Pancreas (tissue), 10 donors: ENCODE measurements around the gene FNIP2. TPM values are rescaled to one million over a fixed set of nuclear protein-coding genes. Genes with fewer than 3 reads are reported as not detected.

Source experiments
- ATAC-seq, 4 donors: fragments of 200-7000 bp; cut with Tn5 transposase; one replicate each; pipeline versions ENCODE4 v1.8.0 to v1.9.1; 2020; ENCODE audit warnings: mild to moderate bottlenecking in 4 of 4, moderate library complexity in 4 of 4
- DNase-seq, 6 donors: peaks; one replicate each; pipeline ENCODE4 v3.0.0-alpha.2; 2020
- FAIRE-seq: peaks from 2 replicates; lab custom pipeline; 2012; peaks lifted over from hg19 to GRCh38; lab: Jason Lieb, UNC
- H3K27ac ChIP-seq, 4 donors: fragments of 200-600 bp; sonication (generic); 1 replicate in 3 of 4; 2 replicates in 1 of 4; pipeline versions ENCODE4 v1.5.0 to v1.8.0; 2020
- H3K27me3 ChIP-seq, 4 donors: fragments of 200-600 bp; one replicate each; pipeline ENCODE4 v1.8.0; 2021
- H3K36me3 ChIP-seq, 3 donors: fragments of 200-600 bp; sonication (generic) in 1 of 3; one replicate each; pipeline versions ENCODE4 v1.5.0 to v1.8.0; 2020 to 2021
- H3K4me1 ChIP-seq, 3 donors: fragments of 200-600 bp; one replicate each; pipeline ENCODE4 v1.8.0; 2021
- H3K4me3 ChIP-seq, 4 donors: fragments of 200-600 bp; sonication (generic) in 2 of 4; one replicate each; pipeline versions ENCODE4 v1.5.0 to v1.8.0; 2020 to 2021
- H3K9me3 ChIP-seq, 4 donors: fragments of 200-600 bp; one replicate each; pipeline ENCODE4 v1.8.0; 2021
- WGBS, 2 donors: extraction: QIAGEN DNeasy Blood & Tissue Kit; methylation state at CpG; one replicate each; pipeline ENCODE4 v1.1.7; 2013; 5-methylcytosine and 5-hydroxymethylcytosine counted together
- intact Hi-C, 3 donors: fragments of 100-400 bp; cut with DNase I; formaldehyde crosslinking; loops; one replicate each; pipeline versions ENCODE4 v1.11.1 to v1.14.2; 2022
- polyA plus RNA-seq, 2 donors: library from polyadenylated mRNA; stranded (reverse); fragments of 200-250 nt; gene quantifications; one replicate each; pipeline ENCODE4 v1.2.3, GENCODE V29; 2013
- total RNA-seq, 6 donors: library from RNA; stranded (reverse); fragmentation: NEBNext Ultra II Directional in 4 of 6; extraction: Animal tissue kit (Norgen Biotek cat#: 25700) in 4 of 6; gene quantifications; one replicate each; pipeline versions ENCODE4 v1.2.1 to v1.2.4, GENCODE V29; 2021 to 2023
- TF ChIP-seq, protein P1 (sequence below), 4 donors: fragments of 200-600 bp; sonication (generic) in 3 of 4; IDR thresholded peaks; one replicate each; pipeline versions ENCODE4 v1.5.0 to v1.8.0; 2021; ENCODE audit warnings: antibody characterized with exemption in 4 of 4
- donor health status: healthy with polysubstance abuse.
- donor health status: DM: no; HTN: no; CAD: no; lungs with moderate emphysema.
- donor health status: DM: no; HTN: no; CAD: no.
- donor health status: control.
- donor health status: control.
- donor health status: Bipolar disorder and iron deficiency.
- donor health status: DM: yes; HTN: yes; CAD: no.
- donor health status: DM: no; HTN: no; CAD: no.
- donor health status: DM: no; HTN: no; CAD: no.
- donor health status: DM: yes; HTN: yes; CAD: no.

Gene FNIP2
- total and polyA plus RNA-seq, 8 donors, result 5.4 to 28.2 (median 15.9) TPM

DNA sequence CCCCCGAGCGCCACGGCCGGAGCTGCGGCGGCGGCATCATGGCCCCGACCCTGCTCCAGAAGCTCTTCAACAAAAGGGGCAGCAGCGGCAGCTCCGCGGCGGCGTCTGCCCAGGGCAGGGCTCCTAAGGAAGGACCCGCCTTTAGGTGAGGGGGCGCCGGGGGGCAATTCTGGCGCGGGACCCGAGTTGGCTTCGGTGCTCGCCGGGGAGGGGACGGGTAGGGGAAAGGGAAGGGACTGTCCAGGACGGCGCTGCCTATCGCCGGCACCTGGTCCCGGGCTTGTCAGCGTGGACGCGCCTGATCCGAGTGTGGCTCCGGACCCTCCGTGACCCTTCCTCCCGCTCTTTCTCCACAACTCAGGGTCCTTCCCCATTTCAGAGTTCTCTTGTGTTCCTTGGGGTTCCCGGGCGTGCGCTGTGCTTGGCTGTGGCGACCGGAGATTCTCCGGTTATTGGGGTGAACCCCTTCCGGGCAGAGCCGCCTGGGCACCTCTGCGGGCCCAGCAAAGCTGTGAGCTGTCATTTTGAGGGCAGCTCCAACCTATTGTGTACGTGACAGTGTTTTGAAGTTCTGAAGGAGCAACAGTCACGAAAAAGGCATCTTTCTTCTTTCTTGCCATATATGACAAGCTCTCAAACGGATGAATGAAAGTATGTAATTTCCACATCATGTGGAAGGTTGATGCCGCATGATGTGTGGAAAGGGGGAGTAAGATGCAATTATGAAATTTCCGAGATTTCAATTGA lies 522 bp downstream of the FNIP2 start:
- peak overlapping the region; percentile 57 to 91 (median 74) for H3K27ac ChIP-seq
- H3K4me1 ChIP-seq, result peaks cover 19 to 24% (median 21%) of the 10 kb centered on the region in 3 donors
- no peaks in the 10 kb centered on the region for H3K36me3 ChIP-seq
- H3K9me3 ChIP-seq, result no peaks in the 10 kb centered on the region
- H3K4me3 ChIP-seq, result peak overlapping the region; percentile 79 to 86 (median 80)
- TF ChIP-seq, protein P1, sequence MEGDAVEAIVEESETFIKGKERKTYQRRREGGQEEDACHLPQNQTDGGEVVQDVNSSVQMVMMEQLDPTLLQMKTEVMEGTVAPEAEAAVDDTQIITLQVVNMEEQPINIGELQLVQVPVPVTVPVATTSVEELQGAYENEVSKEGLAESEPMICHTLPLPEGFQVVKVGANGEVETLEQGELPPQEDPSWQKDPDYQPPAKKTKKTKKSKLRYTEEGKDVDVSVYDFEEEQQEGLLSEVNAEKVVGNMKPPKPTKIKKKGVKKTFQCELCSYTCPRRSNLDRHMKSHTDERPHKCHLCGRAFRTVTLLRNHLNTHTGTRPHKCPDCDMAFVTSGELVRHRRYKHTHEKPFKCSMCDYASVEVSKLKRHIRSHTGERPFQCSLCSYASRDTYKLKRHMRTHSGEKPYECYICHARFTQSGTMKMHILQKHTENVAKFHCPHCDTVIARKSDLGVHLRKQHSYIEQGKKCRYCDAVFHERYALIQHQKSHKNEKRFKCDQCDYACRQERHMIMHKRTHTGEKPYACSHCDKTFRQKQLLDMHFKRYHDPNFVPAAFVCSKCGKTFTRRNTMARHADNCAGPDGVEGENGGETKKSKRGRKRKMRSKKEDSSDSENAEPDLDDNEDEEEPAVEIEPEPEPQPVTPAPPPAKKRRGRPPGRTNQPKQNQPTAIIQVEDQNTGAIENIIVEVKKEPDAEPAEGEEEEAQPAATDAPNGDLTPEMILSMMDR (IDR thresholded peaks at IDR 0.05), result no peak
- WGBS, 2 donors, result 0 to 1% methylated on average over 37 to 49 of the region's 49 CpGs
- intact Hi-C loops, result no loop called here
- no peaks in the 10 kb centered on the region for H3K27me3 ChIP-seq
- ATAC-seq (peak; percentile 29 to 50 (median 38)), FAIRE-seq (no peak), DNase-seq (peak; percentile 36 to 84 (median 60))

DNA sequence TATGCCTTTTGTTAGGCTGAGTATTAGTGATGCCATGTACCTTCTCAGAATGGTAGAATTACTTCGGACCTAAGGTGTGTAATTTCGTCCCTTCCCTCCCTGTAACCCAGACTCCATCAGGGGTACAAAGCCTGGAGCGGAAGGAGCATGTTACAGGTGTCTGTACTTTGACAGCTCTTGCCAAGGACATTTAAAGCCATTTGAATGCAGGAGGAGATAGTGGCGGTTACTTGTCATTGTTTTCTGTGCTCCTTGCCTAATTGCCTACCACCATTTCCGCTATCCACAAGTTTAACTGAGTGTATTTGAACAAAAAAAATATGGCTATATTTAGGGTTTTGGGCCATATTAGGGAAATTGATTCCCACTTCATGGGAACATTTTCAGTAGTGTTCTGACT lies 1.8 kb downstream of the FNIP2 start:
- Histone ChIP-seq H3K27ac (no peak overlapping the region), H3K36me3 (no peaks in the 10 kb centered on the region), H3K9me3 (no peaks in the 10 kb centered on the region), H3K27me3 (no peaks in the 10 kb centered on the region), H3K4me1 (peaks cover 26 to 37% (median 34%) of the 10 kb centered on the region in 3 donors), H3K4me3 (peak overlapping the region in 2 of 4 donors; percentile 79 to 81)
- TF ChIP-seq, protein P1 (IDR thresholded peaks at IDR 0.05), result no peak
- FAIRE-seq, result no peak
- ATAC-seq, result no peak
- intact Hi-C loops, result loop anchor here in 2 of 3 donors (10.0 kb wide), 2 partner anchors 54 to 74 kb away; no protein-coding TSS in a partner anchor
- WGBS, 2 donors, result 49 to 51% methylated on average over 5 of the region's 5 CpGs
- no peak for DNase-seq

DNA sequence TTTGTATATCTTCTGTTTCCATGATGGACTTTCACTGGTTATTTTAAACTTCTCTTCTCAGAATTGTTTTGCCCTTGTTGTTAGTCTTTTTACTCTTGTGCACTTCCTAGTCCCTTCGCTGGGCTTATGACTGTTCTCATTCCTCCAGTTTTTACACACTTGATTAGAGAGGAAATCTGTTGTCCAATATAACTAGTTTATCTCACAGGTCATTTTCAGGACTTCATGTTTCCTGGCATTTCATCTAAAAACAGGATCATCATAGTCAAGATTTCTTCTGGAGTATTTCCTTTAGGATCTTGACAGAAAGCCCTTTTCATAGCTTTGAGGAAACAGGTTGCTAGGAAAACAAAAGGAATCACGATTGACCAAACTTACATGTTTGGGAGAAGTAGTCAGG lies 3.0 kb downstream of the FNIP2 start:
- no peak overlapping the region for H3K4me3 ChIP-seq
- no peaks in the 10 kb centered on the region for H3K9me3 ChIP-seq
- no peak for FAIRE-seq
- DNase-seq, result no peak
- WGBS, 2 donors, result 36 to 37% methylated on average over 2 of the region's 2 CpGs
- intact Hi-C loops, result loop anchor here in 2 of 3 donors (10.0 kb wide), 2 partner anchors 53 to 73 kb away; no protein-coding TSS in a partner anchor
- no peak for ATAC-seq
- no peaks in the 10 kb centered on the region for H3K27me3 ChIP-seq
- H3K27ac ChIP-seq, result peak overlapping the region in 2 of 4 donors; percentile 35 to 43
- TF ChIP-seq, protein P1 (IDR thresholded peaks at IDR 0.05), result no peak
- H3K36me3 ChIP-seq, result no peaks in the 10 kb centered on the region
- peaks cover 26 to 41% (median 40%) of the 10 kb centered on the region in 3 donors for H3K4me1 ChIP-seq

DNA sequence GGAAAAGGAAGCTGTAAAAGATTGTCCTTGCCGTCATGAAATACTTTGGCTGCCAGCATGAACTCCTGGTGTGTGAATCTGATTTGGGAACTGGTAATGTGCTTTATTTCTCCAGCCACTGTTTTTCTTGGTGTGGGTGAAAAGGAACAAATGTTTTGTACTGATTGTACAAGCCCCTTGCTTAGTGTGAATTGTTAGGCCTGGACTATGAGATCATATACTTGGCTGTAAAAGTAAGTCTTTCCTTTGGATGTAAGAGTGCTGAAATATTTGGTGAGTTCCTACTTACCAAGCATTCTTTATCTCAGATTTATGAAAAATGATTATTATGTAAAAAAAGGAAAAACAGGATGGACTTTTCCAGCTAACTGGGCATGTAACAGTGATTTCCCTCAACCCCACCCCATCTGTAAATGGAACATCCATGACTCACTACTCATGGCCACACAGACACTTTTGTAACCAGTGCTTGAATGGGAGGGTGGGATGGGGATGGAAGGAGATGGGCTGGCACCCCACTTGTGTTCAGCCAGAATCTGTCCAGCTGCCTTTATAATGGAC lies 6.3 kb downstream of the FNIP2 start:
- ATAC-seq (peak; percentile 39 to 59 (median 46)), DNase-seq (no peak), FAIRE-seq (no peak)
- TF ChIP-seq, protein P1 (IDR thresholded peaks at IDR 0.05), result no peak
- Histone ChIP-seq H3K27ac (peak overlapping the region in 2 of 4 donors; percentile 23 to 35), H3K36me3 (no peaks in the 10 kb centered on the region), H3K4me1 (peaks cover 24 to 66% (median 54%) of the 10 kb centered on the region in 3 donors), H3K27me3 (no peaks in the 10 kb centered on the region), H3K4me3 (no peak overlapping the region), H3K9me3 (no peaks in the 10 kb centered on the region)
- intact Hi-C loops, result loop anchor here in 2 of 3 donors (10.0 kb wide), 2 partner anchors 50 to 70 kb away; no protein-coding TSS in a partner anchor
- 13 to 31% methylated on average over 1 of the region's 1 CpG for WGBS, 2 donors
